ENCODE measurements around the gene GPR42.
"Not testable (repeated sequence)": the region's sequence is repeated elsewhere in the genome, so short reads cannot be mapped to it uniquely, and the experiment has no call there.

Gene GPR42

DNA sequence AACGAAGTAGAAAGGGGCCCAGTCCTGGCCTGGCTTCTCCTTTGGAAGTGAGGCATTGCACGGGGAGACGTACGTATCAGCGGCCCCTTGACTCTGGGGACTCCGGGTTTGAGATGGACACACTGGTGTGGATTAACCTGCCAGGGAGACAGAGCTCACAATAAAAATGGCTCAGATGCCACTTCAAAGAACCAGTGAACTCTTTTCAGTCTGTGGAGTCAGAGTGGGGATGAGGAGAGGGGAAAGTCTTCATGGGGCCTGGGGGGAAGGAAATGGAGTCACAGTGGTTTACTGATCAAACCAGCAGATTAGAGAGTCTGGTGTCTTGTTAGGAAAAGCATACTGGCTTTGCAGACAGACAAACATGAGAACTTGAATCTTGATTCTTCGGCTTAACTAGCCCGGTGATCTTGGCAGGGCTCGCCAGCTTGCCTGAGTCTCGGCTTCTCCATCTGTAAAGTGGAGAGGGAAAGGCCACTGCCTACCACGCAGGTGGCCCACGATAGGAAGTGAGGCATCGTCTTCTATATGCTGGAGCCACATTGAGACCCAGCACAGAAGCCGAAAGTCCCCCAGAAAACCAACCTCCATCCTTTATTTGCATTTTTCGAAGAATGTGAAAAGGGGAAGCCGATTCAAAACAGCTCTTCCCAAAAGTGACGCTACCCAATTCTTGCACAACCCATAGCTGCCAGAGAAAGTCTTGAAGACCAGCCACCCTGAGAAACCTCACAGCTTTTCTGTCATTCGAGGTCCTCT is 23.5 kb upstream of the GPR42 start, which contains the start of gene FFAR1:
TSS of gene FFAR1 (plus strand) at position 732 of the 759 bp plus-strand sequence. CDS start 3,650 bp downstream, outside the sequence.
- DNase-seq, result no peak

DNA sequence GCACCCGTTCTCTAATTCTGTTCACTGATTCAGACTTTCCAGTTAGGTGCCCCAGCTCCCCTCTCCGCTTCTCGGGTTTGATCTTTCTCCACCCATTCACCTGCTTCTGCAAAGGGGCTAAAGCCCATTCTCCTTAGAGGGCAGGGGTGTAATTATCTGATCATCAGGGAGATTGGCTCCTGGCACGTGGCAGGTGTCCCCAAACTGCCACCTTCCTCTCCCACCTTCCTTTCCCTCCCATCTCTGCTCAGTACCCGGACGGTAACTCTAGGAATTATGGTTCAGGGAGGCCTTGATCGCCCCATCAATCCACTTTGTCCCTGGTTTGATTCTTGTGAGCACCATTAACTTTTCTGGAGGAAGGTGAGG is 23.0 kb upstream of the GPR42 start:
- DNase-seq, result no peak

DNA sequence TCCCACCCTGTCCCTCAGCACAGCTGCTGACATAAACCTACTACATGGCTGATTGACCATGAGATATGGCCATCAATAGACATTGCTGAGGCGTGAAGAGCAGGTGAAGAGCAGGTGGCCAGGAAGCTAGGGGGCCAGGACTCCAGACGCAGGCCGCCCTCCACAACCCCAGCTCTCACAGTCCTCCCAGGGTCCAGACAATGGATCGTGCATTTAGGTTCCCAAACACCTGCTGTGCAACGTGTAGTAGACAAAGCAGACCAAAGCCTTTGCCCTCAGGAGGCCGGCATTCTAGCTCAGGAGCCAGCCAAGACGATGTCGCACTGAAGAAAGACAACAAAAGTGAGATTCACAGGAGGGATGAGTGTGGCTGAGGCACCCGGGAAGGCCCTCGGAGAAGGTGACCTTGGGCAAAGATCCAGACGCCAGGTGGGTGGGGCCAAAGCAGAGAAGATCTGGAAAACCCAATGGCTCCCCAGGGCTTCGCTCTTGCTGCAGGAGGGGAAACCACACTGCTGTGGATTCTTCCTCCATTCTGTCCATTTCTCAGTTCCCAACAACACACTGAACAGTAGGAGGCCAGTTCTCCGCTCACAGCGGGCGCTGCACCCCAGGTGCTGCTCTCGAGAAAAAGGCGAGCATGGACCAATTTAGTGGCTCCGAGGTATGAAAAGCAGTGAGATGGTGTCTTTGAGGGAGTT is 21.8 kb upstream of the GPR42 start:
- no peak for DNase-seq

DNA sequence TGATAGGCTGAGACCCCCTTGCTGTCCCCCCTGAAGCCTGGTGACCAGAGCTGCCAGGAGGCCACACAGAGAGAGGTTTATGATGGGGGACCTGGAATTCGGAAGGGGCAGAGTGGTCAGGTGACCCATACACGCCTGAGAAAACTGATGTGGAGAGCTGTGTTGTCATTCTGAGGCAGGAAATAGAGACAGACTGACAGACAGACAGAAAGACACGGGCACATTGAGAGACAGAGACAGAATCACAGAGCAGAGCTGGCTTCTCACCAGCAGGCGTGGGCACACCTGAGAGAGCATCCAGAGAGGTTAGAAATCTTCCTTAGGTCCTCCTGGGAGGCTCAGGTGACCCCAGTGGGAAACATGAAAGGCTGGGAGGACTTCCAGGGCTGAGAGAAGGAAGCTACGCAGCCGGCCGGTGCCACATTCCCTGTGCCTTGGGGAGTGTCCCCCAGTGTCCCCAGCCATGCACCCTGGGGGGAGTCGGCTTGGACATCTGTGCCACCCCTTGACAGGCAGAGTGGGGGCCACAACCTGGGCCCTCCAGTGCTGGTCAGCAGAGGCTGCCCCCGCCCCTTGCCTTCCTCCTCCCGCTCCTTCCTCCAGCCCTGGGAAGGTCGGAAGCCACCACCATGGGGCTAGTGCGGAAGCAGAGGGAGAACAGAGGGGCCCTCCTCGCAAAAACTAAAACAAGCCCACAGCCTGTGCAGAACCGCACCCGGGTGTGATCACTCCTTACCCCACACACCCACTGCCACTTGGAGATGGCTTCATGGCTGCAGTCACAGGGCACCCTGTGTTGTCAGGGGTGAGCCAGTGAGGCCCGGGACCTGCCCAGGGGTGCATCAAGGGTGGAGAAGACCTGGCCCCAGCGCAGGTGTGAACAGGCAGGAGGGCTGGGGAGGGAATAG is 21.0 kb upstream of the GPR42 start:
- no peak for DNase-seq

- no peak for DNase-seq
Measured at GRCh38 chr19:35350591-35350990, 20.3 kb upstream of the GPR42 start.

DNA sequence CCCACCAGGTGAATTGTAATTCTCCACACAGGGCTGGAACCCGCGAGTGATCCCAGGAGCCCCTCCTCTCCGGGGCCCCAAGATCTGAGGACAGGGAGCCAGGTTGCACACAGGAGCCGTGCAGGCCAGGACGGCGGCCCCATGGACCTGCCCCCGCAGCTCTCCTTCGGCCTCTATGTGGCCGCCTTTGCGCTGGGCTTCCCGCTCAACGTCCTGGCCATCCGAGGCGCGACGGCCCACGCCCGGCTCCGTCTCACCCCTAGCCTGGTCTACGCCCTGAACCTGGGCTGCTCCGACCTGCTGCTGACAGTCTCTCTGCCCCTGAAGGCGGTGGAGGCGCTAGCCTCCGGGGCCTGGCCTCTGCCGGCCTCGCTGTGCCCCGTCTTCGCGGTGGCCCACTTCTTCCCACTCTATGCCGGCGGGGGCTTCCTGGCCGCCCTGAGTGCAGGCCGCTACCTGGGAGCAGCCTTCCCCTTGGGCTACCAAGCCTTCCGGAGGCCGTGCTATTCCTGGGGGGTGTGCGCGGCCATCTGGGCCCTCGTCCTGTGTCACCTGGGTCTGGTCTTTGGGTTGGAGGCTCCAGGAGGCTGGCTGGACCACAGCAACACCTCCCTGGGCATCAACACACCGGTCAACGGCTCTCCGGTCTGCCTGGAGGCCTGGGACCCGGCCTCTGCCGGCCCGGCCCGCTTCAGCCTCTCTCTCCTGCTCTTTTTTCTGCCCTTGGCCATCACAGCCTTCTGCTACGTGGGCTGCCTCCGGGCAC is 19.3 kb upstream of the GPR42 start:
- no peak for DNase-seq

- DNase-seq, result no peak
Measured at GRCh38 chr19:35352177-35352447, 18.8 kb upstream of the GPR42 start.

DNA sequence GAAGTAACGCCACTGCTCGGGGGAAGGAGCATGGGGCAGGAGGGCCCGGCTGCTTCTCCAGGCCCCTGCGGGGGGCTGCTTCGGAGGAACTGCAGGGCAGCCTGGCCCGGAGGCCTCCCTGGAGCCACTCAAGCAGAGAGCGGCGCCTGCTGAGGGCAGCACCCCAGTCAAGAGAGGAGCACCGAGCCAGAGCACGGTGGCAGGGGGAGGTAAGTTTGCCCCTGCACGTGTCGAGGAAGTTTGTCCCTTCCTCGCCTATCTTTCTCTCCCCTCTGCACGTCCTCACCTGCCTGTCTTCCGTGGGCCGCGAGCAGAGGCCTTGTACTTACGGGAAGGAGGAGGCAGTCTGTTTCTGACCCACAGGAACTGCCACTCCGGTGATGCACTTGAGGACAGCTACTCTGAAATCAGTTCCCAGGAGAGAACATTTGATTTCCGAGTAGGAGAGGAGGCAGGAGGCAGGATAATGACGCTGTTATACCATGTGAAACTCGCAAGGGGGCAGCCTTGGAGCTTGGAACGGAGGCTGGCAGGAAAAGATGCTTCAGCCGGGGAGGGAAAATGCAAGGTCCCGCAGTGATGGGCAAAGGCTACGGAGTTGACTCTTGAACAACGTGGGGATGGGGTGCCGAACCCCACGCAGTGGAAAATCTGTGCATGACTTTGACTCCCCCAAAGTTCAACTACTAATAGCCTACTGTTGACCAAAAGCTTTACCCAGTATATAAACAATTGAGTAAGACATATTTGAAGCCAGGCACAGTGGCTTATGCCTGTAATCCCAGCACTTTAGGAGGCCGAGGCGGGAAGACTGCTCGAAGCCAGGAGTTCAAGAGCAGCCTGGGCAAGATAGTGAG is 18.2 kb upstream of the GPR42 start:
- peak; percentile 8 for DNase-seq

- no peak for DNase-seq
Measured at GRCh38 chr19:35353635-35354034, 17.2 kb upstream of the GPR42 start.

- no peak for DNase-seq
Measured at GRCh38 chr19:35354898-35355297, 16.0 kb upstream of the GPR42 start.

- no peak for DNase-seq
Measured at GRCh38 chr19:35355791-35356460, 14.9 kb upstream of the GPR42 start.

DNA sequence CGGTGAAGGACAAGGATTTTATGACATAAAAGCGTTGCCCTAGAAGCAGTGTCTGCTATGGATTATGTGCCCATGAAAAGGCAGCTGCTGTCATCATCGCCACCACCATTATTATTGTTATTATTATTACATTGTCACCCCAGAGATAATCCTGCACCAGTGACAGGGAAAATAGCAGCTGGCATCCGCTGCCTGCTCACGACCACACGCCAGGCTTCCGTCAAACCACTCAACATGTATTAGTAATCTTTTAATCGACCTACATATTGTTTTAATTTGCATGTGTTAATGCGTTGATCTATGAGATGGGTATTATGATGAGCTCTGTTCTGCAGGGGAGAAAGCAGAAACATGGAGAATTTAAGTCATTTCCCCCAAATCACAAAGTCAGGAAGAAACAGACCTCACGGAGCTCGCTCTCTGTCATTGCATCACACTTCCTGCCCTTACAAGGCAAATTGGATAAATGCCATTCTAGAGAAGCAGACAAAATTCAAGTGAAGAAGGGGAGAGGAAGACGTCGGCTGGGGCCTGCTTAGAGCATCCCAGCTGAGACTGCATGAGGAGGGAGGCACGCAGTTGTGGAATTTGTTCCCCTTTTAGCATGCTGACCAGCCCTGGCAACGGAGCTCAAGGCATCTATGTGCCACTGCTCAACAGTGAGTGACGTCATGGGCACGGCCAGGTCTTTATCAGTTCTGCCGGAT is 12.8 kb upstream of the GPR42 start, which contains the start of gene FFAR3:
TSS of gene FFAR3 (plus strand) at position 594 of the 707 bp plus-strand sequence. CDS start 431 bp downstream, outside the sequence.
- DNase-seq, result no peak

DNA sequence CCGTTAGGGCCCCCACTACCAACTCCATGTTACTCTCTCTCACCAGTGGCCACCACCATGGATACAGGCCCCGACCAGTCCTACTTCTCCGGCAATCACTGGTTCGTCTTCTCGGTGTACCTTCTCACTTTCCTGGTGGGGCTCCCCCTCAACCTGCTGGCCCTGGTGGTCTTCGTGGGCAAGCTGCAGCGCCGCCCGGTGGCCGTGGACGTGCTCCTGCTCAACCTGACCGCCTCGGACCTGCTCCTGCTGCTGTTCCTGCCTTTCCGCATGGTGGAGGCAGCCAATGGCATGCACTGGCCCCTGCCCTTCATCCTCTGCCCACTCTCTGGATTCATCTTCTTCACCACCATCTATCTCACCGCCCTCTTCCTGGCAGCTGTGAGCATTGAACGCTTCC is 12.0 kb upstream of the GPR42 start:
- not testable (repeated sequence) for DNase-seq

- DNase-seq, result not testable (repeated sequence)
Measured at GRCh38 chr19:35359395-35359794, 11.5 kb upstream of the GPR42 start.

DNA sequence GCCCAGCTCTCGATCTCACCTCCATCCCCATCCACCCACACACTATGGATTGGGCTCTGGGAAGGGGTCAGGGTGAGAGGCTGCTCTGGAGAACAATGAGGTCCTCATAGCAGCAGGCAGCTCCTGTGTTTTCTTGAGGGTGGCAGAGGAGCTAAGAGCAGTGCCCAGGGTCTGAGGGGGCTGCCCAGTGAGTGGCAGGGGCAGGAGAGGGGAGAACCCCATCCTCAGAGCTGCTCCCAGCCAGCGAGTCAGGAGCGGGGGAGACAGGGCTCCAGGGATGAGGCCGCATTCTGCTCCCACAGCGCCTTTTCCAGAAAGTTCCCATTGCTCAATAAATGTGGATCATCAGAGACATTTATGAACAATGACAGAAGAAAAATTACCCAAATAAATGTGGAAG is 10.8 kb upstream of the GPR42 start:
- DNase-seq, result not testable (repeated sequence)

- no peak for DNase-seq
Measured at GRCh38 chr19:35360880-35361420, 9.9 kb upstream of the GPR42 start.

- no peak for DNase-seq
Measured at GRCh38 chr19:35362261-35363000, 8.4 kb upstream of the GPR42 start.

DNA sequence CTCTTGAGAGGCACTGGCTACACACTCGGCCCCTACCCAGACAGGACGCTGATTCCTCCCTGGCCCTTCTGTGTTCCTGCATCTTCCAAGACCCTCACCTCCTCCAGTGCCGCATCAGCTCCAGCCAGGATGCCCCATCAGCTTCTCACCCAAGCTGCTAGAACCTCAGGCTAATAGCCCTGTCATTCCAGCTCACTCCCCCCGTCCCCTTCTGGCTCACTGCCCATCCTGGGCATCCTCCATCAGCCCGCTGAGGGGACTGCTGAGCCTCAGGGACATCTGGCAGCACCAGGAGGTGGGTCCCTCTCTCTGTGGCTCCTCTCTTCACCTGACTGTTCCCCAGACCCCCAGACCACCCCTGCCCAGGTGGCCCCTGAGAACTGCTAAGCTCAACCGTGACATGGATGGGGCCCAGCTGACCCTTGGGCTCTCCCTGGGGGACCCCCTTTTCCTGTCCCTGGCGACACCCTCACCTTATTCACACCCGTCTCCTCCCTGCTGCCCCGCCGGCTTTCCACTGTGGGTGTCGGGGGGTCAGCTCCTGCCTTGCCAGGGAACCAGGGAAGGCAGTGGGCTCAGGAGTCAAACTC is 7.8 kb upstream of the GPR42 start:
- no peak for DNase-seq
